HG03378 (cell line): ENCODE results near the gene REEP3.
"Not testable (repeated sequence)": the region's sequence is repeated elsewhere in the genome, so short reads cannot be mapped to it uniquely, and the experiment has no call there.

Experiments used
- ATAC-seq: cut with Tn5 transposase; IDR thresholded peaks from one replicate; pipeline ENCODE4 v1.9.1; 2021; ENCODE audit warnings: mild to moderate bottlenecking, moderate library complexity; ENCODE audit not compliant: unreplicated experiment

REEP3 gene, protein sequence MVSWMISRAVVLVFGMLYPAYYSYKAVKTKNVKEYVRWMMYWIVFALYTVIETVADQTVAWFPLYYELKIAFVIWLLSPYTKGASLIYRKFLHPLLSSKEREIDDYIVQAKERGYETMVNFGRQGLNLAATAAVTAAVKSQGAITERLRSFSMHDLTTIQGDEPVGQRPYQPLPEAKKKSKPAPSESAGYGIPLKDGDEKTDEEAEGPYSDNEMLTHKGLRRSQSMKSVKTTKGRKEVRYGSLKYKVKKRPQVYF

DNA sequence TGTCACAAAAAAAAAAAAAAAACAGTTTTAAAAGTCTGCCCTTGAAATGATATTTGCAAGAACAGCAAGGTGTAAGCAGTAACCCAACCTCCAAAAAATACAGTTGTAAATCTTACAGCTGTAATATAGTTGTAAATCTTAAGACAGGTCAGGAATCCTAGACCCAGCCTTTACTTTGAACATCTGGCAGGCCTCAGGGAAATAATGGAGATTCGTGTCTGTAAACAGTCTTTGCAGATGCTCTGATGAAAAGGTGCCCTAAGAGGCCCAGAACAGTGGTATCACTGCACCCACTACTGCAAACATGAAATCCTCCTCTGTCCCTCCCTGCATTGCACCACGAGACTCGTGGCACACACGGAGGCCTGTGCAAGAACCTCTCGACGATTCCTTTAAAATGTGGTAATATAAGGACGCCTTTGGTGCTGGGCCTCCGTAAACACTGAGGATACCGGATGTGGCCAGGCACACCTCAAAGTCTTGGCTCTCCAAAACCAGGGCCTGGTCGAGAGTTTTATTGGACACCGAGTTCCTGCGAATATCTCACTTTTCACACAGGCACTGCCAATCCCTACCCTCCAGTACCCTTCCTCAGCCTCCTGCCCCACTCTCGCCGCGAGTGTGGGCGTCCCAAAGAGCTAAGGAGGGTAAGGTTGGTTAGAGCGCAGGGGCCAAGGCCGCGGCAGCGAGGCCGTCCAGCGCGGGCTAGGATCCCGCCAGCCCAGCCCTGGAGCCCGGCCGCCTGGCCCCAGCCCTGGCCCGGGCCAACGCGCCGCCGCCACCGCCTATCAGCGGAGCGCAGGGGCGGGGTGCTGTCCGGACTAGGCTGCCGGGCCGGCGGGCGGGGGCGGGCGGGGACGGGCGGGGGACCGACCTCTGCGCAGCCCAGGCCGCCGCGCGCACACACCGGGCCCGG, at the start of gene REEP3:
Gene REEP3 (plus strand): TSS at position 902 of the 916 bp plus-strand sequence. CDS start 145 bp downstream, outside the sequence.
- peak; percentile 36 for ATAC-seq

DNA sequence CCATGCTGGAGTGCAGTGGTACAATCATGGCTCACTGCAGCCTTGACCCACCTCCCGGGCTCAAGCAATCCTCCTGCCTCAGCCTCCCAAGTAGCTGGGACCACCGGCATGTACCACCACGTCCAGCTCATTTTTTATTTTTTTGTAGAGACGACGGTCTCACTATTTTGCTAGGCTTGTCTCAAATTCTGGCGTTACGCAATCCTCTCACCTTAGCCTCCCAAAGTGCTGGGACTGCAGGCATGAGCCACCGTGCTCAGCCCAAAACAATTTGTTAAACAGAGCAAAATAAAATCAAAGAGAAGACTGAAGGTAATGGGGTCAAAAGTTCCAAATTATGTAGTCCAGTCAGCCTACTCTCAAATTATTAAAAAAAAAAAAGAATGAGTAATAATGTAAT, 46.7 kb upstream of the REEP3 start:
- no peak for ATAC-seq

DNA sequence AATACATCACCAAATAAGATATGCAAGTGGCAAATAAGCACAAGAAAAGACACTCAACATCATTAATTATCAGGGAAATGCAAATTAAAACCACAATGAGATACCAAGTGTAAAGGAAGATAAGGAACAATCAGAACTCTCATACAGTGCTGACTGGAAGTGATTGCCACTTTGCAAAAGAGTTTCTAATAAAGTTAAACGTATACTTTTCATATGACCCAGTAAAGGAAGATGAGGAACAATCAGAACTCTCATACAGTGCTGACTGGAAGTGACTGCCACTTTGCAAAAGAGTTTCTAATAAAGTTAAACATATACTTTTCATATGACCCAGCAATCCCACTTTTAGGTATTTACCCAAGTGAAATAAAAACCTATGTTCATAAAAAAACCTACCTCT, 43.3 kb upstream of the REEP3 start:
- no peak for ATAC-seq

DNA sequence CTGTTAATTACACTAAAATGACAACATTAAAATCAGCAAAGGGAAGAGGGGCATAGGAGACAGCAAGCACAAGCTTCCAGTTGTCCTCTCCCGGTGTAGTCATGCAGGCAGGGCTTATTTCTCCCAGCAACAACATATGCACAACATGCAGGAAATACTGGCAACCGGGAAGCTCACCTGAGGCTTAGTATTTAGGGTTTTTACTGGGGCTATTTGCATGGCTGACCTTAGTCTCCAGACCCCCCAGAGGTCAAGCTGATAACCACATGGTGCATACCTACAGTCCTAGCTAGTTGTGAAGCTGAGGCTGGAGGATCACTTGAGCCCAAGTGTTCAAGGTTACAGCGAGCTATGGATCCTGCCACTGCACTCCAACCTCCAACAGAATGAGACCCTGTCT, 42.6 kb upstream of the REEP3 start:
- ATAC-seq = no peak

DNA sequence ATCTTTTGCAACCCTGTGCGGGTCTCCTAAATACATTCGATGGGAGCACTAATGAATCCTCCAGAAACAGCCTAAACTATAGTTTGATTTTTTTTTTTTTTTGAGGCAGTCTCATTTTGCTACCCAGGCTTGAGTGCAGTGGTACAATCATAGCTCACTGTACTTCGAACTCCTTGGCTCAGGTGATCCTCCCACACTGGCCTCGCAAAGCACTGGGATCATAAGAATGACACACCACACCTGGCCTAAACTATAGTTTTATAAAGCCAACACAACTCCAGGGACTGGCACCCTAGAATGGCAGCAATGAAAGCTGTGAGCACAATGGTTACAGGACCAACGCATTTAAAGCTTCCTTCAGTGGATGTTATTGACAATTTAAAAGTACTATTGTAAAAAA, 41.0 kb upstream of the REEP3 start:
- ATAC-seq = no peak

DNA sequence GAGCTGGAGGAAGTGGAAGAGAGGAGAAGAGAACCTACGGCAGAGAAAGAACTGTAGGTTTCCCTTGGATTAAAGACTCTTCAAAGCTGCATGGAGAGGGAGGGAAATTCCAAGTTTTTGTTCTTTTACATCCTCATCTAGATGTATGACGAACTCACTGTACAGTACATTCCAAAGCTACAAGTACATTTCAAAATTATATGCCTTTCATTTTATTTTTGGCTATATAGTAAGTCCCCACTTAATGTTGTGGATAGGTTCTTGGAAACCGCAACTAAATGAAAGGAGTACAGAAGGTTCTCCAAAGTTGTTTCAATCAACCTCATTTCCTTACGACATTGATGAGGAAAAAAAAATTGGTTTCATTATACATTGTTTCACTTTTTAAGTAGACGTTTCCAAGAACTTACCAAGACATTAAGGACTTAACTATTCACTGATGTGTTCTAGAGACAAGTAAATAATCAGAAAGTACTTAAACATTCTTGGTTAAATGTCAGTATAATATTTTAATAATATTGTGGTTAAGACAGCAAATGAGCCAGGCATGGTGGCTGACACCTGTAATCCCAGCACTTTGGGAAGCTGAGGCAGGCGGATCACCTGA, 39.3 kb upstream of the REEP3 start:
- ATAC-seq = no peak

DNA sequence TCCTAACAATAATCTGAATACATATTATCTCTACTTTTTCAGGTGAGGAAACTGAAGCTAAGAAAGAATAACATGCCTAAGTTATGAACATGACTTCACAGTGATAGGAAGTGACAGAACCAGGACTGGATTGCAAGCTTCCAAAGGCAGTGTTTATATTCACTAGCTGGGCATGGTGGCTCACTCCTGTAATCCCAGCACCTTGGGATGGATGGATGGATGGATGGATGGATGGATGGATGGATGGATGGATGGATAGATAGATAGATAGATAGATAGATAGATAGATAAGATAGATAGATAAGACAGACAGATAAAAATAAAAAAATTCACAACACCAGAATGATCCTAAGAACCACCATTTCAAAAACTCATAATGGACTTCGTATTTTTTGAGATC, 37.2 kb upstream of the REEP3 start:
- no peak for ATAC-seq

DNA sequence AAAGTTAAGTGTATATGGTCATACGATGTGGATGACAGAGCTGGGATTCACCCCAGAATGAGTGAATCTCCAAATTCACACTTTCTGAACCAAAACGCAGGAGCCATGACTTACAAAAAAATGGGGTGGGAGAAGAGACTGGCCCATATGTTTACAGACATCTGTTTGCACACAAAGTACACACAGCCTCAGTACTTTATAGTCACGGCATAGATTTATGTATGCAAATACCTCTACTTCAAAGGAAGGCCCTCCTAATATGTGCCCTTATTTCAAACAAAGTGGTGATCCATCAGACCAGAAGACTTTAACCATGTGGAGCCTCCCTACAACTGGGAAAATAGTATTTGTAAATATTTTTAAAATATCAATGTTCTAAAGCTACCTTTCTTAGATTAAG, 33.2 kb upstream of the REEP3 start:
- ATAC-seq = no peak

DNA sequence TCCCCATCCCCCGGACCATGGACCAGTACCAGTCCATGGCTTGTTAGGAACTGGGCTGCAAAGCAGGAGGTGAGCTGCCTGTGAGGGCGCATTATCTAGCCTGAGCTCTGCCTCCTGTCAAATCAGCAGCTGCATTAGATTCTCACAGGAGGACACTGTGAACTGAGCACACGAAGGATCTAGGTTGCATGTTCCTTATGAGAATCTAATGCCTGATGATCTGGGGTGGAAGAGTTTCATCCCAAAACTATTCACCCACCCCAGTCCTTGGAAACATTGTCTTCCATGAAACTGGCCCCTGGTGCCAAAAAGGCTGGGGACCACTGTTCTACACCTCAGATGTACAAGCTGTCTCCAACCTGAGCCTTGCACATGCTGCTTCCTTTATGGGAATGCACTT, 31.4 kb upstream of the REEP3 start:
- no peak for ATAC-seq

DNA sequence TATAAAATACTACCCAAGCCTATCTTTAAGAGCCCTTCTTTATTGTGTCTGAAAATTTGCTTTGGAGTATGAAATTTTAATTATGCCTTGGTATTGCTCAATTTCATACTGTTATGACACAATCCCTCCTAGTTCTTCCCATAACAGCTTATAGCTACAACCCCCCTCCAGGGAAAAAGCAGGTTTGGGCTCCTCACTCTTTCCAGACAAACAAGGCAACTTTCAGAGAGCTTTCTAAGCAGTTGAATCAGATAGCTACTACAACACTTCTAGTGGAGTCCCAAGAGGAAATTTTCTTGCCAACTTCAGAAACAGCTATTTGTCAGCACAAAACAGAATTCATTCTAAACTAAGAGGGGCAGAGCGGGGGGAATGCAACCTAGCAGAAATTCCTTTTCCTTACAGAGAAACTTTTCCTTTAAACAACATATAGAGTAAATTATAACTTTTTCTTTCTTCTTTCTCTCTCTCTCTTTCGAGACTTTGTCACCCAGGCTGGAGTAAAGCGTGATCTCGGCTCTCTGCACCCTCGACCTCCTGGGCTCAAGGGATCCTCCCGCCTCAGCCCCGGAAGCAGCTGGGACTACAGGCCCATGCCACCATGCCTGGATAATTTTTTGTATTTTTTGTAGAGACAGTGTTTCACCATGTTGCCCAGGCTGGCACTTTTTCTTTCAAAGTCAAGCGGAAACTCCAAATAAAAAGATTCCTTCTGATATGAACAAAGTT, 29.4 kb upstream of the REEP3 start:
- ATAC-seq = no peak

DNA sequence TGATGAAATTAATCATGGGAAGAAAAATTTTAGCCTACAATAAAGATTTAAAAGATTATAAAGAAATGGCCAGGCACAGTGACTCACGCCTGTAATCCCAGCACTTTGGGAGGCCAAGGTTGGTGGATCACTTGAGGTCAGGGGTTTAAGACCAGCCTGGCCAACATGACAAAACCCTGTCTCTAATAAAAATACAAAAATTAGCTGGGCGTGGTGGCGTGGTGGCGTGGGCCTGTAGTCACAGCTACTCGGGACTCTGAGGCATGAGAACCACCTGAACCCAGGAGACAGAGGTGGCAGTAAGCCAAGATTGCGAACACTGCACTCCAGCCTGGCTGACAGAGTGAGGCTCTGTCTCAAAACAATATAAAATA, 28.9 kb upstream of the REEP3 start:
- not testable (repeated sequence) for ATAC-seq

DNA sequence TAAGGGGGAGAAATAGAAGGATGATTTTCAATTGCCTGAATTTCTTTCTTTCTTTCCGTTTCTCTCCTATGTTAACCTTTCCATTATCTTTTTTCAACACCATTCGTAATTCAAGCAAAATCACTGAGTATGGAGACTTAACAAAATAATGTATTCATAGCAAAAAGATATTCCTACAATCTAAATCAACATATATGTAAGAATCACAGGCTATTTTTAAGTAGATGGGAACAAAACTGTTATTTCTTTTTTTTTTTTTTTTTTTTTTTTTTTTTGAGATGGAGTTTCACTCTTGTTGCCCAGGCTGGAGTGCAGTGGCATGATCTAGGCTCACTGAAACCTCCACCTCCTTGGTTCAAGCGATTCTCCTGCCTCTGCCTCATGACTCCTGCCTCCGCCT, 28.2 kb upstream of the REEP3 start:
- no peak for ATAC-seq

DNA sequence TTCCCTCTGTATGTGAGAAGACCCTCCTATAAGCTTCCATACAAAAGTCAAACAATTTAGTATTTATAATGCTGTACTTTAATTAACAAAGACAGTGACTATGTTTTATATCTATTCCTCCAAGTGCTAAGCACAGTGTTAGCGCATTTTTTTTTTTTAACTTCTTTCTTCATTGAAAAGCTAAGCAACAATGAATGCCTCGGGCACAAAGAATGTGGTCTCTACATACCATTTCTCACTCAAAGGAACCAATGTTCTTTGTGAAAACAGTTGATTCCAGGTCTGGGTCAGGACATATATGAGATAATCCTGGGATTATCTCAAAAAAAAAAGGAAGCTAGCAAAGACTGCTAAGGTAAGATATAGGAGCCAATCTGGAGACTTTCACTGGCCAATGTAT, 26.2 kb upstream of the REEP3 start:
- no peak for ATAC-seq

DNA sequence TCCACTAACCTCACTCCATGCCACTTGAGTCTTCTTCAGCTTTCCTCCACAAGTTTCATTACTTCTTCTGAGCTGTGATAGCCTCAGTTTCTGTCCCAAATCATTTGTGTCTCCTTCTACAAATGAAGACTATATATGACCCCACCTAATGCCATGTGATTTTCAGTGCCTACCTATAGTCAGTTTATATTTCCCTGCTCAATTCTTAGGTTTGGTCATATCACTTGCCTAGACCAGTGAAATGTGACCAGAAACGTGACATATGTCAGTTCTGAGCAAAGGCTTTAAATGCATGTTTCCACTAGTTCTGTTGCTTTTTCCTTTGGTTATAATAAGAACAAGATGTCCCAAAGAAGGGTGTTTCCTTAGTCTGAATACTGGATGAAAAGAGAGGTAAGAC, 24.6 kb upstream of the REEP3 start:
- ATAC-seq = no peak

DNA sequence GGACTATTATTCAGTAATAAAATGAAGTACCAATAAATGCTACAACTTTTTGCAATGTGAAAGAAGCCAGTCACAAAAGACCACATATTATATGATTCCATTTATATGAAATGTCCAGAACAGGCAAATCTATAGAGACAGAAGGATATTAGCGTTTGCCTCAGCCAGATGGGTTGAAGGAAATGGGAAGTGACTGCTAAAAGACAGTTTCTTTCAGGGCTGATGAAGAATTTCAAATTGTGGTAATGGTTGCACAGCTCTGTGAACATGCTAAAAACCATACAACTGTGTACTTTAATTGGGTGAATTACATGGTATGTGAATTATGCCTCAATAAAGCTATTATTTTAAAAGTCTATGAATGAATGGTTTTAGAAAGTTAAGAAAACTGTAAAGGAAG, 23.9 kb upstream of the REEP3 start:
- no peak for ATAC-seq

DNA sequence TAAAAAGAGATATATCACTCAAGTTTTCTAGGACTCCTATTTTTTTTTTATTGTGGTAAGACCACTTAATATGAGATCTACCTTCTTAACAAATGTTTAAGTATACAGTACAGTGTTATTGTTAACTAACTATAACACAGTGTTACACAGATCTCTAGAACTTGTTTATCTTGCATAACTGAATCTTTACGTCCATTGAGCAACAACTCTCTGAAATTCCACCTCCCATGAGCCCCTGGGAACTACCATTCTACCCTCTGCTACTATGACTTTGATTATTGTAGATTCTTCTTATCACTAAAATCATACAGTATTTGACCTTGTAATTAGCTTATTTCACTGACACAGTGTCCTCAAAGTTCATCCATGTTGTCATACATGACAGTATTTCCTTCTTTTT, 22.5 kb upstream of the REEP3 start:
- no peak for ATAC-seq

DNA sequence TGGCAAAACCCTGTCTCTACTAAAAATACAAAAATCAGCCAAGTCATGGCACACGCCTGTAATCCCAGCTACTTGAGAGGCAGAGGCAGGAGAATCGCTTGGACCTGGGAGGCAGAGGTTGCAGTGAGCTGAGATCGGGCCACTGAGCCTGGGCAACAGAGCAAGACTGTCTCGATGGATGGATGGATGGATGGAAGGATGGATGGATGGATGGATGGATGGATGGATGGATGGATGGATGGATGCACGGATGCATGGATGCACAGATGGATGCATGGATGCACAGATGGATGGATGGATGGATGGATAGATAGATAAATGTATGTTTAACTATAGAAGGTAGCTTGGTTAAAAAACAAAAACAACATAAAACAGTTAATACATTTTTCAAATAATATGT, 20.6 kb upstream of the REEP3 start:
- ATAC-seq = not testable (repeated sequence)

DNA sequence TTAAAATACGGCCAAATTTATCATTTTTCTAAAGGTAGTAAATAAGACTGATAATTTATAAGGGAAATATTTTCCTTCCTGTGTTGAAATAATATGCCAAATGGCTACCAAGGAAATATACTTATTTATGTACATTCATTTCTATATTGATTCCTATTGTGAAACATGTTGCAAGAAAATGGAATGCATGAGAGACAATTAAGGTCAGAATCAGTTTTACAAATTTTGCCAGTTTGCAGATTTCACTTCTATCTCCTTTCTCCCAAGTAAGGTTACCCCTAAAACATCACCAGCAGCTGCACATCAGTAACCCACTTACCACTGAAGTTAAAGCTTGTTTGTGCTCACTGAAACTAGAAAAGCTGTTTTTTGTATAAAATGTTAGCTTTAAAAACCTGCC, 19.2 kb upstream of the REEP3 start:
- no peak for ATAC-seq

DNA sequence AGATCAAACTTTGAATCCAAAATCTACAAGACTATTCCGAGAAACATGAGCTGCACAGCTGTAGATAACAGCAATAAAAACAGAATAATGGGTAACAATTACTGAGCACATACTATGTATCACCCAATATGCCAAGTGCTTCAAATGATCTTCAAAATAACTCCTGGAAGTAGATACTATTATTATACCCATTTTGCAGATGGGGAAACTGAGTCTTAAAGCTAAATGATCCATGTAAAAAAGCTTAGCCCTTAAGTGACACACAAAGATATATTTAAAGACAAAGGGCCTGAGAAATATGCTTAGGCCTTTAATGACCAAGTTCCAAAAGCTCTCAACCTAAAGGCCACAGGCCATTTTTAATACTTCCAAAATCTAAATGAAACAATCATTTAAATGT, 18.4 kb upstream of the REEP3 start:
- ATAC-seq = no peak

DNA sequence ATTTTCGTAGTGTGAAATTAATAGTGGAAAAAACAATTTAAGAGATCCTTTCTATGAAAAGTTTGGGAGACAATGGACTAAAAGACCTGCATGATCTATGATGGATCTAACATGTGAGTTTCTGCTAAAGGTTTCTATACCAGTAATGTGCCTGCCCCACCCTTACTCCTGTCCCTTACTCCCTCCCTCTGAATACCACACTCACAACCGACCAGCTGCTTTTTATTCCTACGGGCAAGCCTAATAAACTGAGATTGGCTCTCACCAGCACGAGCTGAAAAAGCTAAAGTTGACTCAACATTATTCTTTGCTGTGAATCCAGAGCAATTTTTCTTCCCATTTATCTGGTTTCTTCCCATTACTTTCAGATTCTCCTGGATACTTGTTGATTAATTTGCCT, 17.8 kb upstream of the REEP3 start:
- ATAC-seq = no peak

DNA sequence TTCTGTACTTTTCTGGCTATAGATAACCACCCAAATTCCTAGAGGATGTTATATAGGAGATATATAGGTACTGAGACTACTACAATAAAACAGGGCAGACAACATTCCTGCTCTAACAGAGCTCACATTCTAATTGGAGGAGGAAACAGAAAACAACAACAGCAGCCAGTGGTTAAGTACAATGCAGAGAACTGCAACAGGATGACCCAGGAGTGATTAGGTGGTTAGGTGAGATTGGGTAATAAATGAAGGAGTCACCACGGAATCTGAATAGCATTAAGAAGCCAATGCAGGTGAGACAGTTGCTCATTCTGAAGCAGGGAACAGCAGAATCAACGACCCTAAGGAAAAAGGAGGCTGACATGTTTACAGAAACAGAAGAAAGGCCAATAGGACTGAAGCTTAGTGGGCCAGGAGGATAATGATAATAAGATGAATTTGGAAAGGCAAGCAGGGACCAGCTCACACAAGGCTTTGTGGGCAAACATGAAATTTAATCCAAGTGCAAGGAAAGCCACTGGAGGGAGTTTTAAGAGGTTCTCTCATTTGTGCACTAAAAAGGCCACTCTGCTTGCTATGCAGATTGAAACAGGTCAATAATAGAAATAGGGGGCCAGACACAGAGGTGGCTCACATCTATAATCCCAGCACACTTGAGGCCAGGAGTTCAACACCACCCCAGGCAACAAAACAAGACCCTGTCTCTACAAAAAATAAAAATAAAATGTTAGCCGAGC, 16.9 kb upstream of the REEP3 start:
- ATAC-seq = no peak
